HepG2 (cell line): Measurements from ENCODE around the gene MIDN. TPM values are rescaled to one million over a fixed set of nuclear protein-coding genes. Genes with fewer than 3 reads are reported as not detected.

Experiments used
- BRD4 ChIP-seq: sonication (generic); formaldehyde crosslinking; IDR thresholded peaks from 2 replicates; pipeline ENCODE4 v1.4.0; 2020; ENCODE audit warnings: missing genetic modification reagents
- JUN ChIP-seq: sonication (generic); formaldehyde crosslinking; IDR thresholded peaks from 2 replicates; pipeline ENCODE4 v1.4.0; 2020; ENCODE audit warnings: mild to moderate bottlenecking, missing genetic modification reagents
- MTA1 ChIP-seq: sonication (generic); formaldehyde crosslinking; IDR thresholded peaks from 2 replicates; pipeline ENCODE4 v1.4.0; 2020; ENCODE audit warnings: missing genetic modification reagents, mild to moderate bottlenecking, borderline replicate concordance
- POLR2AphosphoS2 ChIP-seq: IDR thresholded peaks from 2 replicates; pipeline ENCODE4 v1.6.1; 2011; ENCODE audit warnings: low read depth, low read length, improper control_type of control experiment
- SMAD1 ChIP-seq: sonication (generic); formaldehyde crosslinking; IDR thresholded peaks from 2 replicates; pipeline ENCODE4 v1.4.0; 2020; ENCODE audit warnings: missing genetic modification reagents, low read depth, mild to moderate bottlenecking, borderline replicate concordance
- SOX5 ChIP-seq: IDR thresholded peaks from 2 replicates; pipeline ENCODE4 v1.6.1; 2016; ENCODE audit warnings: borderline replicate concordance
- TCF7 ChIP-seq: sonication (generic); IDR thresholded peaks from 2 replicates; pipeline ENCODE4 v1.6.1; 2016; ENCODE audit warnings: antibody characterized with exemption, low read depth
- THAP11 ChIP-seq: IDR thresholded peaks from 2 replicates; pipeline ENCODE4 v1.6.1; 2016; ENCODE audit warnings: missing biosample characterization, missing genetic modification reagents
- WIZ ChIP-seq: sonication (generic); formaldehyde crosslinking; IDR thresholded peaks from 2 replicates; pipeline ENCODE4 v1.5.1; 2020; ENCODE audit warnings: mild to moderate bottlenecking, missing genetic modification reagents
- ZFY ChIP-seq: sonication (generic); formaldehyde crosslinking; IDR thresholded peaks from 2 replicates; pipeline ENCODE4 v1.4.0; 2020; ENCODE audit warnings: missing genetic modification reagents
- ZMYM3 ChIP-seq: sonication (generic); formaldehyde crosslinking; IDR thresholded peaks from 2 replicates; pipeline ENCODE4 v1.5.1; 2020; ENCODE audit warnings: mild to moderate bottlenecking, missing genetic modification reagents
- ZNF101 ChIP-seq: sonication (generic); formaldehyde crosslinking; IDR thresholded peaks from 2 replicates; pipeline ENCODE4 v1.4.0; 2020; ENCODE audit warnings: mild to moderate bottlenecking, low read depth, missing genetic modification reagents, borderline replicate concordance
- ZNF138 ChIP-seq: sonication (generic); formaldehyde crosslinking; IDR thresholded peaks from 2 replicates; pipeline ENCODE4 v1.5.0; 2020; ENCODE audit warnings: mild to moderate bottlenecking, low read depth, missing genetic modification reagents
- ZNF333 ChIP-seq: sonication (generic); formaldehyde crosslinking; IDR thresholded peaks from 2 replicates; pipeline ENCODE4 v1.4.0; 2020; ENCODE audit warnings: mild to moderate bottlenecking, missing genetic modification reagents, borderline replicate concordance
- ZNF605 ChIP-seq: sonication (generic); formaldehyde crosslinking; IDR thresholded peaks from 2 replicates; pipeline ENCODE4 v1.8.0; 2022; ENCODE audit warnings: mild to moderate bottlenecking, missing genetic modification reagents
- ZNF7 ChIP-seq: IDR thresholded peaks from 2 replicates; pipeline ENCODE4 v1.6.1; 2016; ENCODE audit warnings: missing biosample characterization, missing genetic modification reagents
- polyA plus RNA-seq, 8 experiments: library from polyadenylated mRNA; depleted of rRNA in 3 of 8; stranded (reverse) in 7 of 8; unstranded in 1 of 8; fragments of >200 nt; fragmentation: Illumina TruSeq in 4 of 8; extraction: Trizol in 4 of 8; gene quantifications; 2 replicates each; pipeline versions ENCODE4 v1.2.1 to v1.2.3, GENCODE V29; 2011 to 2016; ENCODE audit warnings: low read depth in 4 of 8, missing spikeins in 1 of 8, mixed read lengths in 1 of 8; ENCODE audit not compliant: insufficient read depth in 1 of 8
- total RNA-seq, 5 experiments: library from RNA; depleted of rRNA; stranded (reverse); fragments of >200 nt; fragmentation: Illumina TruSeq; extraction: Trizol; gene quantifications; 2 replicates each; pipeline ENCODE4 v1.2.3, GENCODE V29; 2016; ENCODE audit warnings: low read depth in 1 of 5
- TF ChIP-seq, protein P1 (sequence below): IDR thresholded peaks from 2 replicates; pipeline ENCODE4 v1.6.1; 2016; ENCODE audit warnings: low read depth, missing genetic modification reagents, missing compliant biosample characterization
- TF ChIP-seq, protein P2 (sequence below): sonication (generic); formaldehyde crosslinking; IDR thresholded peaks from 2 replicates; pipeline ENCODE4 v1.5.0; 2020; ENCODE audit warnings: missing genetic modification reagents
- TF ChIP-seq, protein P3 (sequence below): fragments of 450-650 bp; IDR thresholded peaks from 2 replicates; pipeline ENCODE4 v1.6.1; 2016

The MIDN gene
- total and polyA plus RNA-seq, 2 of the 13 experiments (the other 11 are each of a cell fraction or from before 2014, with no cell fraction given), result 8.4 to 18.0 TPM

DNA sequence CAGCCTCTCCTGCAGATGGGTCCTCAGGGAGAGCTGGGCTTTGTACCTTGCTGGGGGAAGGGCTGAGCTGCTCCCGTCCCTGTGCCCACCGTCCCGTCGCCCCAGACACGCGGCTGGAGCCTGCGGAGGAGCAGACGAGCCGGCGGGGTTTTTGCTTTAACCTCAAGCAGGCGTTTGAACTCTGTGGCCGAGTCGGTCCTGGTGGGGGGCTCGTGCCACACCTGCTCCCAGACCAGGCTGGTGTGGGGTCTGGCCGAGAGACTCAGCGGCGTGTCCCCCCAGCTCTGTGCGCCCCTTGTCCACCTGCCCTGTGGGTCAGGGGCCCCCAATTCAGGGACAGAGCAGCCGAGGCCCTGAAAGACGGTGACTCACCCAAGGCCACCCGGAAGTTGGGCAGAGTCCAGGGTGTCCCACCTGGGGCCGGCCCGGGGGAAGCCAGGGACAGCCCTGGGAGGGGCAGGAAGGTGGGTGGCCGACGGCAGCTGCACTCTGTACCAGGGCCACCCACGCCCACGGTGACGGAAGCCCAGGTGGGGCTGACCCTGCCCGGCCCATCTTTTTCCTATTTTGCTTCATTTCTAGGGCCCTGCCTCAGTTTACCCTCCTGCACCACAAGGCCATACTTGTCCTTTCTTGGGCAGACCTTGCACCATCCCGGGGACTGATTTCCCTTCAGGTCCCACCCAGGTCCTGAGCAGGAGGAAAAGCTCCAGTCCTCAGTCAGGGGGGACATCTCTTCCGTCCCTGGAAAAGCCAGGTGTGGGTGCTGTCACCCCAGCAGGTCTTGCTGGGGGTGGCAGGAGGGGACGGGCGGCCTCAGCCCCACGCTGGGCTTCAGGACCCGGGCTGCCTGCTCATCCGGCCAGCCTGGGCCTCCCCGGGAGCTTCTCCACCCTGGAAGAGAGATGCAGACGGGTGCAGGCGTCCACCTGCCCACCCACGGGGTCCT is 42.6 kb downstream of the MIDN start (continued):
- TF ChIP-seq, protein P1, sequence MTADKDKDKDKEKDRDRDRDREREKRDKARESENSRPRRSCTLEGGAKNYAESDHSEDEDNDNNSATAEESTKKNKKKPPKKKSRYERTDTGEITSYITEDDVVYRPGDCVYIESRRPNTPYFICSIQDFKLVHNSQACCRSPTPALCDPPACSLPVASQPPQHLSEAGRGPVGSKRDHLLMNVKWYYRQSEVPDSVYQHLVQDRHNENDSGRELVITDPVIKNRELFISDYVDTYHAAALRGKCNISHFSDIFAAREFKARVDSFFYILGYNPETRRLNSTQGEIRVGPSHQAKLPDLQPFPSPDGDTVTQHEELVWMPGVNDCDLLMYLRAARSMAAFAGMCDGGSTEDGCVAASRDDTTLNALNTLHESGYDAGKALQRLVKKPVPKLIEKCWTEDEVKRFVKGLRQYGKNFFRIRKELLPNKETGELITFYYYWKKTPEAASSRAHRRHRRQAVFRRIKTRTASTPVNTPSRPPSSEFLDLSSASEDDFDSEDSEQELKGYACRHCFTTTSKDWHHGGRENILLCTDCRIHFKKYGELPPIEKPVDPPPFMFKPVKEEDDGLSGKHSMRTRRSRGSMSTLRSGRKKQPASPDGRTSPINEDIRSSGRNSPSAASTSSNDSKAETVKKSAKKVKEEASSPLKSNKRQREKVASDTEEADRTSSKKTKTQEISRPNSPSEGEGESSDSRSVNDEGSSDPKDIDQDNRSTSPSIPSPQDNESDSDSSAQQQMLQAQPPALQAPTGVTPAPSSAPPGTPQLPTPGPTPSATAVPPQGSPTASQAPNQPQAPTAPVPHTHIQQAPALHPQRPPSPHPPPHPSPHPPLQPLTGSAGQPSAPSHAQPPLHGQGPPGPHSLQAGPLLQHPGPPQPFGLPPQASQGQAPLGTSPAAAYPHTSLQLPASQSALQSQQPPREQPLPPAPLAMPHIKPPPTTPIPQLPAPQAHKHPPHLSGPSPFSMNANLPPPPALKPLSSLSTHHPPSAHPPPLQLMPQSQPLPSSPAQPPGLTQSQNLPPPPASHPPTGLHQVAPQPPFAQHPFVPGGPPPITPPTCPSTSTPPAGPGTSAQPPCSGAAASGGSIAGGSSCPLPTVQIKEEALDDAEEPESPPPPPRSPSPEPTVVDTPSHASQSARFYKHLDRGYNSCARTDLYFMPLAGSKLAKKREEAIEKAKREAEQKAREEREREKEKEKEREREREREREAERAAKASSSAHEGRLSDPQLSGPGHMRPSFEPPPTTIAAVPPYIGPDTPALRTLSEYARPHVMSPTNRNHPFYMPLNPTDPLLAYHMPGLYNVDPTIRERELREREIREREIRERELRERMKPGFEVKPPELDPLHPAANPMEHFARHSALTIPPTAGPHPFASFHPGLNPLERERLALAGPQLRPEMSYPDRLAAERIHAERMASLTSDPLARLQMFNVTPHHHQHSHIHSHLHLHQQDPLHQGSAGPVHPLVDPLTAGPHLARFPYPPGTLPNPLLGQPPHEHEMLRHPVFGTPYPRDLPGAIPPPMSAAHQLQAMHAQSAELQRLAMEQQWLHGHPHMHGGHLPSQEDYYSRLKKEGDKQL, result peak; percentile 65
- TF ChIP-seq JUN (CRISPR knock-in tag), result peak; percentile 99
- TF ChIP-seq BRD4, result peak; percentile 55
- peak; percentile 58; the same call in 1 of the 2 replicates for TF ChIP-seq SOX5
- peak; percentile 7; the same call in 1 of the 2 replicates for TF ChIP-seq ZNF605 (CRISPR knock-in tag)
- TF ChIP-seq MTA1 (CRISPR knock-in tag), result peak; percentile 98
- no peak for TF ChIP-seq POLR2AphosphoS2
- TF ChIP-seq TCF7, result 0 out of 2 replicates have a peak, but pooled peaks have one; percentile 4
- no peak for TF ChIP-seq SMAD1 (CRISPR knock-in tag)
- peak; percentile 76; the same call in 1 of the 2 replicates for TF ChIP-seq ZMYM3 (CRISPR knock-in tag)
- no peak for TF ChIP-seq ZNF101 (CRISPR knock-in tag)
- peak; percentile 69 for TF ChIP-seq ZFY (CRISPR knock-in tag)
- TF ChIP-seq ZNF138 (CRISPR knock-in tag), result no peak
- TF ChIP-seq THAP11 (CRISPR knock-in tag), result peak; percentile 82
- TF ChIP-seq, protein P2, sequence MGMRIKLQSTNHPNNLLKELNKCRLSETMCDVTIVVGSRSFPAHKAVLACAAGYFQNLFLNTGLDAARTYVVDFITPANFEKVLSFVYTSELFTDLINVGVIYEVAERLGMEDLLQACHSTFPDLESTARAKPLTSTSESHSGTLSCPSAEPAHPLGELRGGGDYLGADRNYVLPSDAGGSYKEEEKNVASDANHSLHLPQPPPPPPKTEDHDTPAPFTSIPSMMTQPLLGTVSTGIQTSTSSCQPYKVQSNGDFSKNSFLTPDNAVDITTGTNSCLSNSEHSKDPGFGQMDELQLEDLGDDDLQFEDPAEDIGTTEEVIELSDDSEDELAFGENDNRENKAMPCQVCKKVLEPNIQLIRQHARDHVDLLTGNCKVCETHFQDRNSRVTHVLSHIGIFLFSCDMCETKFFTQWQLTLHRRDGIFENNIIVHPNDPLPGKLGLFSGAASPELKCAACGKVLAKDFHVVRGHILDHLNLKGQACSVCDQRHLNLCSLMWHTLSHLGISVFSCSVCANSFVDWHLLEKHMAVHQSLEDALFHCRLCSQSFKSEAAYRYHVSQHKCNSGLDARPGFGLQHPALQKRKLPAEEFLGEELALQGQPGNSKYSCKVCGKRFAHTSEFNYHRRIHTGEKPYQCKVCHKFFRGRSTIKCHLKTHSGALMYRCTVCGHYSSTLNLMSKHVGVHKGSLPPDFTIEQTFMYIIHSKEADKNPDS (CRISPR knock-in tag), result peak; percentile 36; the same call in 1 of the 2 replicates
- no peak for TF ChIP-seq ZNF333 (CRISPR knock-in tag)
- 0 out of 2 replicates have a peak, but pooled peaks have one; percentile 62 for TF ChIP-seq WIZ (CRISPR knock-in tag)
- TF ChIP-seq ZNF7 (CRISPR knock-in tag), result no peak
- TF ChIP-seq, protein P3, sequence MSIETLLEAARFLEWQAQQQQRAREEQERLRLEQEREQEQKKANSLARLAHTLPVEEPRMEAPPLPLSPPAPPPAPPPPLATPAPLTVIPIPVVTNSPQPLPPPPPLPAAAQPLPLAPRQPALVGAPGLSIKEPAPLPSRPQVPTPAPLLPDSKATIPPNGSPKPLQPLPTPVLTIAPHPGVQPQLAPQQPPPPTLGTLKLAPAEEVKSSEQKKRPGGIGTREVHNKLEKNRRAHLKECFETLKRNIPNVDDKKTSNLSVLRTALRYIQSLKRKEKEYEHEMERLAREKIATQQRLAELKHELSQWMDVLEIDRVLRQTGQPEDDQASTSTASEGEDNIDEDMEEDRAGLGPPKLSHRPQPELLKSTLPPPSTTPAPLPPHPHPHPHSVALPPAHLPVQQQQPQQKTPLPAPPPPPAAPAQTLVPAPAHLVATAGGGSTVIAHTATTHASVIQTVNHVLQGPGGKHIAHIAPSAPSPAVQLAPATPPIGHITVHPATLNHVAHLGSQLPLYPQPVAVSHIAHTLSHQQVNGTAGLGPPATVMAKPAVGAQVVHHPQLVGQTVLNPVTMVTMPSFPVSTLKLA, result no peak
